Stimulated activated CD4-positive, alpha-beta T cell treated with anti-CD3 and anti-CD28 coated beads, Interleukin-1b, Interleukin-23, amount 100 ng/mL, for 1 hour (primary cell): ENCODE data around the gene TSHB.
"Not testable (repeated sequence)": the region's sequence is repeated elsewhere in the genome, so short reads cannot be mapped to it uniquely, and the experiment has no call there.

Experiments
- DNase-seq, 2 donors: peaks; one replicate each; pipeline ENCODE4 v3.0.0-alpha.2; 2020; ENCODE audit warnings: low read depth in 2 of 2

The TSHB gene

GRCh38 chr1:115029526-115029925 lies at the start of gene TSHB:
TSHB (plus strand) TSS chr1:115029826; CDS start chr1:115033363, 3,537 bp downstream.
- no peak for DNase-seq

GRCh38 chr1:114982251-114982650 lies 47.4 kb upstream of the TSHB start:
- DNase-seq = no peak

GRCh38 chr1:114986286-114986685 lies 43.3 kb upstream of the TSHB start:
- DNase-seq = no peak

GRCh38 chr1:114988095-114988494 lies 41.5 kb upstream of the TSHB start:
- DNase-seq = no peak

GRCh38 chr1:114997510-114998289 lies 31.9 kb upstream of the TSHB start:
- DNase-seq = no peak

GRCh38 chr1:115006191-115006590 lies 23.4 kb upstream of the TSHB start:
- no peak for DNase-seq

- DNase-seq = no peak
Observed at GRCh38 chr1:115012006-115012405, 17.6 kb upstream of the TSHB start.

- no peak for DNase-seq
Observed at GRCh38 chr1:115012434-115012833, 17.2 kb upstream of the TSHB start.

- no peak for DNase-seq
Observed at GRCh38 chr1:115013792-115014191, 15.8 kb upstream of the TSHB start.

GRCh38 chr1:115019549-115019948 lies 10.1 kb upstream of the TSHB start:
- not testable (repeated sequence) for DNase-seq

GRCh38 chr1:115021145-115021544 lies 8.5 kb upstream of the TSHB start:
- no peak for DNase-seq

GRCh38 chr1:115023593-115023992 lies 6.0 kb upstream of the TSHB start:
- no peak for DNase-seq

GRCh38 chr1:115031595-115031994 lies 2.0 kb downstream of the TSHB start:
- no peak for DNase-seq

GRCh38 chr1:115035652-115036051 lies 6.0 kb downstream of the TSHB start:
- no peak for DNase-seq

GRCh38 chr1:115036814-115037507 lies 7.3 kb downstream of the TSHB start:
- DNase-seq = no peak

- DNase-seq = no peak
Observed at GRCh38 chr1:115040501-115040900, 10.9 kb downstream of the TSHB start.

GRCh38 chr1:115041654-115042053 lies 12.0 kb downstream of the TSHB start:
- DNase-seq = no peak

- no peak for DNase-seq
Observed at GRCh38 chr1:115046751-115047150, 17.1 kb downstream of the TSHB start.

- DNase-seq = no peak
Observed at GRCh38 chr1:115051850-115052249, 22.2 kb downstream of the TSHB start.

GRCh38 chr1:115052454-115053083 lies 22.9 kb downstream of the TSHB start:
- peak in 1 of 2 donors; percentile 19 for DNase-seq

GRCh38 chr1:115056395-115056798 lies 26.8 kb downstream of the TSHB start:
- no peak for DNase-seq

GRCh38 chr1:115057661-115058254 lies 28.1 kb downstream of the TSHB start:
- no peak for DNase-seq
